Endodermal cell (in vitro differentiated cells): ENCODE results near the gene ALG2. TPM values are rescaled to one million over a fixed set of nuclear protein-coding genes. Genes with fewer than 3 reads are reported as not detected.

ENCODE experiments used
- DNase-seq: peaks from one replicate; pipeline ENCODE4 v3.0.0-alpha.2; 2017
- H3K27ac ChIP-seq: 2 replicates; pipeline ENCODE4 v1.5.1; 2013; ENCODE audit warnings: mild to moderate bottlenecking, low read depth, low read length, moderate library complexity
- H3K27me3 ChIP-seq: 2 replicates; pipeline ENCODE4 v1.6.1; 2013; ENCODE audit warnings: mild to moderate bottlenecking, low read length, moderate library complexity; ENCODE audit not compliant: insufficient read depth, control insufficient read depth, poor library complexity, severe bottlenecking
- H3K36me3 ChIP-seq: 2 replicates; pipeline ENCODE4 v1.7.0; 2013; ENCODE audit warnings: mild to moderate bottlenecking, low read length, moderate library complexity; ENCODE audit not compliant: control insufficient read depth, insufficient read depth
- H3K4me1 ChIP-seq: one replicate; pipeline ENCODE4 v1.7.0; 2013; ENCODE audit warnings: low read length; ENCODE audit not compliant: control insufficient read depth, insufficient read depth
- H3K4me3 ChIP-seq: 2 replicates; pipeline ENCODE4 v1.5.1; 2013; ENCODE audit warnings: mild to moderate bottlenecking, low read length, moderate library complexity
- H3K9ac ChIP-seq: 2 replicates; pipeline ENCODE4 v1.6.1; 2013; ENCODE audit warnings: mild to moderate bottlenecking, low read length, moderate library complexity; ENCODE audit not compliant: poor library complexity, severe bottlenecking; ENCODE audit errors: extremely low read depth
- H3K9me3 ChIP-seq: 2 replicates; pipeline ENCODE4 v1.6.1; 2013; ENCODE audit warnings: mild to moderate bottlenecking, low read length, moderate library complexity; ENCODE audit not compliant: control insufficient read depth
- H3K27ac Mint-ChIP-seq: 2 replicates; pipeline ENCODE4 v1.8.0; 2020; ENCODE audit warnings: mixed read lengths
- H3K27me3 Mint-ChIP-seq: 2 replicates; pipeline ENCODE4 v1.8.0; 2021; ENCODE audit warnings: mild to moderate bottlenecking, mixed read lengths; ENCODE audit not compliant: insufficient read depth
- H3K36me3 Mint-ChIP-seq: 2 replicates; pipeline ENCODE4 v1.8.0; 2020; ENCODE audit warnings: low read depth, mixed read lengths
- H3K4me1 Mint-ChIP-seq: 2 replicates; pipeline ENCODE4 v1.8.0; 2020; ENCODE audit warnings: mixed read lengths
- H3K4me3 Mint-ChIP-seq: 2 replicates; pipeline ENCODE4 v1.8.0; 2020; ENCODE audit warnings: mild to moderate bottlenecking, moderate library complexity, mixed read lengths
- H3K9me3 Mint-ChIP-seq: 2 replicates; pipeline ENCODE4 v1.8.0; 2020; ENCODE audit warnings: mild to moderate bottlenecking, mixed read lengths
- CTCF ChIP-seq: fragments of 200-600 bp; sonication (generic); conservative IDR thresholded peaks from 2 replicates; pipeline ENCODE4 v1.5.0; 2021; ENCODE audit warnings: antibody characterized with exemption, mild to moderate bottlenecking
- WGBS, 2 experiments: methylation state at CpG; one replicate each; pipeline versions ENCODE4 v1.1.5 to v1.1.7; 2013; ENCODE audit warnings: missing lambda C conversion rate in 2 of 2, mixed read lengths in 1 of 2; ENCODE audit not compliant: insufficient coverage in 1 of 2, insufficient read length in 1 of 2; 5-methylcytosine and 5-hydroxymethylcytosine counted together
- total RNA-seq, 2 donors: library from RNA; stranded (reverse); fragmentation: NEBNext Ultra II Directional in 1 of 2; extraction: Animal tissue kit (Norgen Biotek cat#: 25700) in 1 of 2; gene quantifications; 2 replicates in 1 of 2; 3 replicates in 1 of 2; pipeline ENCODE4 v1.2.1, GENCODE V29; 2021

Gene ALG2
- total RNA-seq, 2 donors from 2014 or later: 27.6 to 28.8 TPM

GRCh38 chr9:99193466-99193821, 28.3 kb downstream of the ALG2 start:
- WGBS, 2 experiments: 96 to 100% methylated on average over 1 to 2 of the region's 2 CpGs
- Mint-ChIP-seq H3K27ac (no peak overlapping the region), H3K4me1 (peaks cover 9% of the 10 kb centered on the region)

GRCh38 chr9:99192786-99193465, 28.8 kb downstream of the ALG2 start:
- H3K27ac ChIP-seq: no peak overlapping the region
- 72 to 76% methylated on average over 4 to 5 of the region's 5 CpGs for WGBS, 2 experiments
- H3K4me3 ChIP-seq: no peak overlapping the region
- no peaks in the 10 kb centered on the region for H3K9me3 Mint-ChIP-seq
- H3K9ac ChIP-seq: no peak overlapping the region
- H3K4me1 Mint-ChIP-seq: peaks cover 8% of the 10 kb centered on the region
- peaks cover 6% of the 10 kb centered on the region for H3K27me3 Mint-ChIP-seq
- DNase-seq: no peak
- no peak overlapping the region for H3K27ac Mint-ChIP-seq
- no peaks in the 10 kb centered on the region for H3K9me3 ChIP-seq
- no peaks in the 10 kb centered on the region for H3K36me3 Mint-ChIP-seq
- peak; percentile 69 for TF ChIP-seq CTCF
- no peak overlapping the region for H3K4me3 Mint-ChIP-seq
- H3K4me1 ChIP-seq: no peaks in the 10 kb centered on the region
- peaks cover 6% of the 10 kb centered on the region for H3K27me3 ChIP-seq
- H3K36me3 ChIP-seq: no peaks in the 10 kb centered on the region

More at GRCh38 chr9:99193466-99193821, 28.3 kb downstream of the ALG2 start:
- no peak for TF ChIP-seq CTCF
- Histone ChIP-seq H3K36me3 (no peaks in the 10 kb centered on the region), H3K9me3 (no peaks in the 10 kb centered on the region), H3K9ac (no peak overlapping the region), H3K4me1 (no peaks in the 10 kb centered on the region), H3K27ac (no peak overlapping the region), H3K4me3 (no peak overlapping the region), H3K27me3 (peaks cover under 1% of the 10 kb centered on the region)
- Mint-ChIP-seq H3K27me3 (peaks cover 6% of the 10 kb centered on the region), H3K36me3 (no peaks in the 10 kb centered on the region), H3K4me3 (no peak overlapping the region), H3K9me3 (no peaks in the 10 kb centered on the region)
- DNase-seq: no peak

GRCh38 chr9:99190597-99191283, 31.0 kb downstream of the ALG2 start:
- H3K9ac ChIP-seq: no peak overlapping the region
- Mint-ChIP-seq H3K36me3 (no peaks in the 10 kb centered on the region), H3K27me3 (peaks cover 6% of the 10 kb centered on the region), H3K27ac (no peak overlapping the region), H3K4me1 (no peaks in the 10 kb centered on the region), H3K9me3 (no peaks in the 10 kb centered on the region), H3K4me3 (no peak overlapping the region)
- WGBS, 2 experiments: 83 to 88% methylated on average over 2 to 3 of the region's 3 CpGs
- no peak overlapping the region for H3K4me3 ChIP-seq
- H3K4me1 ChIP-seq: no peaks in the 10 kb centered on the region
- H3K36me3 ChIP-seq: no peaks in the 10 kb centered on the region
- peaks cover 12% of the 10 kb centered on the region for H3K27me3 ChIP-seq
- H3K27ac ChIP-seq: no peak overlapping the region
- DNase-seq: no peak
- TF ChIP-seq CTCF: no peak
- no peaks in the 10 kb centered on the region for H3K9me3 ChIP-seq
